WTC11 (cell line): ENCODE data around the gene ATM. TPM values are rescaled to one million over a fixed set of nuclear protein-coding genes. Genes with fewer than 3 reads are reported as not detected.

Experiments used
- ATAC-seq: fragments of 200-7000 bp; cut with Tn5 transposase; 2 replicates; pipeline ENCODE4 v1.10.0; 2021; ENCODE audit warnings: mild to moderate bottlenecking, moderate library complexity
- CTCF ChIA-PET: fragments of 300-600 bp; sonication (Branson Sonifier 250); formaldehyde crosslinking; loops from one replicate; lab custom pipeline; 2021; ENCODE audit warnings: antibody characterized with exemption; lab: Charles Lee
- POLR2A ChIA-PET: fragments of 350-600 bp; sonication (Branson Sonifier 250); formaldehyde crosslinking; loops from one replicate; lab custom pipeline; 2021; ENCODE audit warnings: antibody characterized with exemption; lab: Charles Lee
- DNase-seq: peaks from one replicate; pipeline ENCODE4 v3.0.0; 2021; ENCODE audit warnings: low spot score
- H3K27ac Mint-ChIP-seq: 2 replicates; pipeline ENCODE4 v1.8.0; 2021; ENCODE audit warnings: mixed read lengths
- H3K27me3 Mint-ChIP-seq: 2 replicates; pipeline ENCODE4 v1.8.0; 2021; ENCODE audit warnings: low read depth, mild to moderate bottlenecking, moderate library complexity, mixed read lengths
- H3K36me3 Mint-ChIP-seq: 2 replicates; pipeline ENCODE4 v1.8.0; 2021; ENCODE audit warnings: mixed read lengths
- H3K4me1 Mint-ChIP-seq: 2 replicates; pipeline ENCODE4 v1.8.0; 2022; ENCODE audit warnings: mixed read lengths
- H3K4me3 Mint-ChIP-seq: 2 replicates; pipeline ENCODE4 v1.8.0; 2021; ENCODE audit warnings: mild to moderate bottlenecking, moderate library complexity, mixed read lengths
- H3K9me3 Mint-ChIP-seq: 2 replicates; pipeline ENCODE4 v1.8.0; 2021; ENCODE audit warnings: mixed read lengths
- AR ChIP-seq: fragments of 250-450 bp; sonication (Bioruptor Pico); IDR thresholded peaks from 2 replicates; pipeline ENCODE4 v1.9.0; 2021; ENCODE audit warnings: mild to moderate bottlenecking
- CBFB ChIP-seq: sonication (generic); formaldehyde crosslinking; IDR thresholded peaks from 2 replicates; pipeline ENCODE4 v1.8.1; 2022; ENCODE audit warnings: mild to moderate bottlenecking, low read depth, missing genetic modification reagents
- CREB1 ChIP-seq: sonication (generic); formaldehyde crosslinking; IDR thresholded peaks from 2 replicates; pipeline ENCODE4 v1.8.0; 2023; ENCODE audit warnings: mild to moderate bottlenecking, missing genetic modification reagents
- CTCF ChIP-seq: fragments of 200-600 bp; IDR thresholded peaks from 2 replicates; pipeline ENCODE4 v1.8.0; 2022; ENCODE audit warnings: antibody characterized with exemption
- E2F1 ChIP-seq: sonication (generic); formaldehyde crosslinking; IDR thresholded peaks from 2 replicates; pipeline ENCODE4 v1.8.0; 2022; ENCODE audit warnings: mild to moderate bottlenecking, missing genetic modification reagents
- FOXP1 ChIP-seq: sonication (generic); formaldehyde crosslinking; IDR thresholded peaks from 2 replicates; pipeline ENCODE4 v1.8.0; 2022; ENCODE audit warnings: missing genetic modification reagents, mild to moderate bottlenecking, moderate library complexity, borderline replicate concordance
- FOXP4 ChIP-seq: sonication (generic); formaldehyde crosslinking; IDR thresholded peaks from 2 replicates; pipeline ENCODE4 v1.8.0; 2022; ENCODE audit warnings: mild to moderate bottlenecking, missing genetic modification reagents
- HMGXB4 ChIP-seq: sonication (generic); formaldehyde crosslinking; IDR thresholded peaks from 2 replicates; pipeline ENCODE4 v1.8.1; 2023; ENCODE audit warnings: mild to moderate bottlenecking, moderate library complexity, missing genetic modification reagents
- IRF2 ChIP-seq: sonication (generic); formaldehyde crosslinking; IDR thresholded peaks from 2 replicates; pipeline ENCODE4 v1.8.0; 2022; ENCODE audit warnings: low read depth, missing genetic modification reagents, borderline replicate concordance
- MXD4 ChIP-seq: fragments of 250-450 bp; sonication (Bioruptor Pico); IDR thresholded peaks from 2 replicates; pipeline ENCODE4 v1.8.0; 2021; ENCODE audit warnings: mild to moderate bottlenecking, moderate library complexity, borderline replicate concordance
- NR3C1 ChIP-seq: sonication (generic); formaldehyde crosslinking; conservative IDR thresholded peaks from 2 replicates; pipeline ENCODE4 v1.8.1; 2023; ENCODE audit warnings: low read depth, mild to moderate bottlenecking, missing genetic modification reagents
- RORB ChIP-seq: fragments of 250-450 bp; sonication (Bioruptor Pico); IDR thresholded peaks from 2 replicates; pipeline ENCODE4 v1.9.0; 2021; ENCODE audit warnings: mild to moderate bottlenecking
- SP1 ChIP-seq: sonication (generic); formaldehyde crosslinking; conservative IDR thresholded peaks from 2 replicates; pipeline ENCODE4 v1.8.1; 2022; ENCODE audit warnings: missing genetic modification reagents
- TCF7 ChIP-seq: sonication (generic); formaldehyde crosslinking; IDR thresholded peaks from 2 replicates; pipeline ENCODE4 v1.8.0; 2022; ENCODE audit warnings: mild to moderate bottlenecking, low read depth, missing genetic modification reagents, moderate library complexity
- ZNF138 ChIP-seq: sonication (generic); formaldehyde crosslinking; conservative IDR thresholded peaks from 2 replicates; pipeline ENCODE4 v1.8.1; 2022; ENCODE audit warnings: mild to moderate bottlenecking, moderate library complexity, missing genetic modification reagents
- ZNF219 ChIP-seq: sonication (generic); formaldehyde crosslinking; IDR thresholded peaks from 2 replicates; pipeline ENCODE4 v1.8.0; 2023; ENCODE audit warnings: missing genetic modification reagents, mild to moderate bottlenecking, borderline replicate concordance
- ZNF281 ChIP-seq: sonication (generic); formaldehyde crosslinking; IDR thresholded peaks from 2 replicates; pipeline ENCODE4 v1.8.0; 2023; ENCODE audit warnings: mild to moderate bottlenecking, missing genetic modification reagents
- ZNF671 ChIP-seq: fragments of 250-450 bp; sonication (Bioruptor Pico); IDR thresholded peaks from 2 replicates; pipeline ENCODE4 v1.8.0; 2021; ENCODE audit warnings: mild to moderate bottlenecking
- total RNA-seq: library from RNA; stranded (reverse); gene quantifications from 3 replicates; pipeline ENCODE4 v1.2.3, GENCODE V29; 2021
- TF ChIP-seq, protein P1 (sequence below): sonication (generic); formaldehyde crosslinking; IDR thresholded peaks from 2 replicates; pipeline ENCODE4 v1.8.1; 2023; ENCODE audit warnings: mild to moderate bottlenecking, missing genetic modification reagents
- TF ChIP-seq, protein P2 (sequence below): sonication (generic); formaldehyde crosslinking; IDR thresholded peaks from 2 replicates; pipeline ENCODE4 v1.8.1; 2022; ENCODE audit warnings: mild to moderate bottlenecking, missing genetic modification reagents, moderate library complexity, borderline replicate concordance

ATM gene
- total RNA-seq, 1 experiment from 2014 or later, result 49.5 TPM

DNA sequence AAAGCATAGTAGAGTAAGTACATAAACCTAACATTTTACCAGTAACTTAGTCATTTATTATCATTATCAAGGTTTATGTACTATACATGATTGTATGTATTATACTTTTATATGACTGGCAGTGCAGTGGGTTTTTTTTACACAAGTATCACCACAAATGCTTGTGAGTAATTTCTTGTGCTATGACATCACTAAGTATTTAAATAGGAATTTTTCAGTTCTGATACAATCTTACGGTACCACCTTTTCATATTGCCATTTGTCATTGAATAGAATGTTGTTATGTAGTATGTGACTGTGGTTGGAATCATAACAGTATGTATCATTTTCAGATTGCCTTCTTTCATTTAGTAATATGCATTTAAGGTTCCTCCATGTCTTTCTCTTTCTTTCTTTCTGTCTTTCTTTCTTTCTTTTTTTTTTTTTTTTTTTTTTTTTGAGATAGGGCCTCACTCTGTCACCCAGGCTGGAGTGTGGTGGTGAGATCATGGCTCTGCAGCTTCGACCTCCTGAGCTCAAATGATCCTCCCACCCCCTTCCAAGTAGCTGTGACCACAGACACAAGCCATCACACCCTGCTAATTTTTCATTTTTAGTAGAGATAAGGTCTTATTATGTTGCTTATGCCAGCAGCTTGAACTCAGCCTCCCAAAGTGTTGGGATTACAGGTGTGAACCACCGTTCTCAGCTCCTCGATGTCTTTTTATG is 18.6 kb downstream of the ATM start (continued):
- TF ChIP-seq FOXP4 (no peak), AR (CRISPR knock-in tag) (no peak), ZNF138 (CRISPR knock-in tag) (no peak), CTCF (no peak), TCF7 (CRISPR knock-in tag) (no peak), E2F1 (CRISPR knock-in tag) (no peak)
- TF ChIP-seq, protein P1, sequence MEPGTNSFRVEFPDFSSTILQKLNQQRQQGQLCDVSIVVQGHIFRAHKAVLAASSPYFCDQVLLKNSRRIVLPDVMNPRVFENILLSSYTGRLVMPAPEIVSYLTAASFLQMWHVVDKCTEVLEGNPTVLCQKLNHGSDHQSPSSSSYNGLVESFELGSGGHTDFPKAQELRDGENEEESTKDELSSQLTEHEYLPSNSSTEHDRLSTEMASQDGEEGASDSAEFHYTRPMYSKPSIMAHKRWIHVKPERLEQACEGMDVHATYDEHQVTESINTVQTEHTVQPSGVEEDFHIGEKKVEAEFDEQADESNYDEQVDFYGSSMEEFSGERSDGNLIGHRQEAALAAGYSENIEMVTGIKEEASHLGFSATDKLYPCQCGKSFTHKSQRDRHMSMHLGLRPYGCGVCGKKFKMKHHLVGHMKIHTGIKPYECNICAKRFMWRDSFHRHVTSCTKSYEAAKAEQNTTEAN, result no peak
- TF ChIP-seq, protein P2, sequence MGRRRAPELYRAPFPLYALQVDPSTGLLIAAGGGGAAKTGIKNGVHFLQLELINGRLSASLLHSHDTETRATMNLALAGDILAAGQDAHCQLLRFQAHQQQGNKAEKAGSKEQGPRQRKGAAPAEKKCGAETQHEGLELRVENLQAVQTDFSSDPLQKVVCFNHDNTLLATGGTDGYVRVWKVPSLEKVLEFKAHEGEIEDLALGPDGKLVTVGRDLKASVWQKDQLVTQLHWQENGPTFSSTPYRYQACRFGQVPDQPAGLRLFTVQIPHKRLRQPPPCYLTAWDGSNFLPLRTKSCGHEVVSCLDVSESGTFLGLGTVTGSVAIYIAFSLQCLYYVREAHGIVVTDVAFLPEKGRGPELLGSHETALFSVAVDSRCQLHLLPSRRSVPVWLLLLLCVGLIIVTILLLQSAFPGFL (CRISPR knock-in tag), result no peak

GRCh38 chr11:108242422-108242821 is 19.6 kb downstream of the ATM start:
- H3K9me3 Mint-ChIP-seq, result no peaks in the 10 kb centered on the region
- no peak overlapping the region for H3K4me3 Mint-ChIP-seq
- peaks cover 28% of the 10 kb centered on the region for H3K36me3 Mint-ChIP-seq
- H3K27ac Mint-ChIP-seq, result no peak overlapping the region; the same call in 1 of the 2 replicates
- H3K4me1 Mint-ChIP-seq, result no peaks in the 10 kb centered on the region
- no peak for ATAC-seq
- H3K27me3 Mint-ChIP-seq, result no peaks in the 10 kb centered on the region
- TF ChIP-seq CBFB (CRISPR knock-in tag) (no peak), ZNF219 (CRISPR knock-in tag) (no peak), NR3C1 (CRISPR knock-in tag) (no peak), CREB1 (CRISPR knock-in tag) (no peak), IRF2 (CRISPR knock-in tag) (no peak), SP1 (CRISPR knock-in tag) (no peak), FOXP1 (CRISPR knock-in tag) (no peak), RORB (no peak), MXD4 (CRISPR knock-in tag) (no peak), ZNF671 (CRISPR knock-in tag) (no peak), ZNF281 (no peak), HMGXB4 (CRISPR knock-in tag) (no peak)
- CTCF ChIA-PET, result no interaction called here
- no peak for DNase-seq
- POLR2A ChIA-PET, result no interaction called here
